Epithelial cell of proximal tubule (primary cell): ENCODE data around the gene GON7. TPM values are rescaled to one million over a fixed set of nuclear protein-coding genes. Genes with fewer than 3 reads are reported as not detected.

Experiments
- DNase-seq: peaks from one replicate; pipeline ENCODE4 v3.0.0-alpha.2; 2011; ENCODE audit warnings: low read depth
- H3K4me3 ChIP-seq: 2 replicates; pipeline ENCODE4 v1.5.1; 2011; ENCODE audit warnings: low read depth, mild to moderate bottlenecking, low read length
- CTCF ChIP-seq: conservative IDR thresholded peaks from 2 replicates; pipeline ENCODE4 v1.5.1; 2012; ENCODE audit warnings: low read depth, mild to moderate bottlenecking, low read length
- total RNA-seq: library from RNA; depleted of rRNA; stranded (reverse); fragments of >200 nt; gene quantifications from 2 replicates; pipeline ENCODE4 v1.2.3, GENCODE V29; 2015

GON7 gene
- total RNA-seq, 1 donor from 2014 or later, result 16.7 TPM

GRCh38 chr14:93200553-93200952 is 6.3 kb downstream of the GON7 start:
- no peak for DNase-seq
- no peak for TF ChIP-seq CTCF
- H3K4me3 ChIP-seq, result no peak overlapping the region

DNA sequence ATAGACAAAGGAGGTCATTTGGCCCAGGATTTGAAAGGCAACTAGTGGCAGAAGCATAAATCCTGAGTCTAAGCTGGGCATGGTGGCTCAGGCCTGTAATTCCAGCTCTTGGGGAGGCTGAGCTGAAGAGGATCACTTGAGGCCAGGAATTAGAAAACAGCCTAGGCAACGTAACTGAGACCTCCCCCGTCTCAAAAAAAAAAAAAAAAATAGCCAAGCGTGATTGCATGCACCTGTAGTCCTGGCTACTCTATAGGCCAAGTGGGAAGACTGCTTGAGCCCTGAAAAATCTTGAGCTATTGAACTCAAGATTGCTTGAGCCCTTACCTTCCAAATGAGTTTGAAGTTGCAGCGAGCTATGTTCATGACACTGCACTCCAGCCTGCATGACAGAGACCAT is 7.8 kb downstream of the GON7 start:
- DNase-seq, result no peak
- H3K4me3 ChIP-seq, result no peak overlapping the region
- TF ChIP-seq CTCF, result no peak

DNA sequence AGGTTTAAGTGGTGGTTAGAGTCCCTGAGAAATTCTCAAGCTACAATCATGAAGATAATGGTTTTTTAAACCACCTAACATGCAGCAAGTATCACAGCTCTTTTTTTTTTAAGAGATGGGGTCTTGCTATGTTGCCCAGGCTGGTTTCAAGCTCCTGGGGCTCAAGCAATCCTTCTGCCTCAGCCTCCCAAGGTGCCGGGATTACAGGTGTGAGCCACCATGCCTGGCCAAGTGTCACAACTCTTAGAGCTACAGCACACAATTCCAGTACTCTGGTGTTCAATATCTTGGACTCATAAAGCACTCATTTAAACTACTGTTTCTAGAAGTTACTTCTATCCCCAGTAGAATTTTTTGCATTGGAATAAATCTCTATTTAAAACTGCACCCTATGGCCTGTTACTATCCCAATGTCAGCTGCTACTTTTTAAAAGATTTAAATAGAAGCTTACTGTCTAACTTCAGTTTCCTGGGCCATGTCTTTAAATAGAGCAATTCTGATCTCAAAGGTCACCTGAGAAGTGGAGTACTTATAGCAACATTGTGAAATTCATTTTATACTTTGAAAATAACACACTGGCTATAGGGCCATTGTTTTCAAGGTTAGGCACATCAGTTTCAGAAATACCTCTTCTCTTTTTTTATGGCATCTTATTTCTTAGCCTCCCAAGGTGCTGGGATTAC is 11.4 kb downstream of the GON7 start:
- H3K4me3 ChIP-seq, result no peak overlapping the region
- TF ChIP-seq CTCF, result no peak
- DNase-seq, result no peak

GRCh38 chr14:93186956-93187355 is 19.9 kb downstream of the GON7 start:
- no peak overlapping the region for H3K4me3 ChIP-seq
- TF ChIP-seq CTCF, result no peak
- DNase-seq, result no peak

GRCh38 chr14:93186466-93186865 is 20.4 kb downstream of the GON7 start:
- TF ChIP-seq CTCF, result no peak
- no peak for DNase-seq
- H3K4me3 ChIP-seq, result no peak overlapping the region

- DNase-seq, result no peak
- H3K4me3 ChIP-seq, result peak overlapping the region; percentile 98
- no peak for TF ChIP-seq CTCF
Measured at GRCh38 chr14:93185349-93185720, 21.5 kb downstream of the GON7 start.
